Fibroblast of pulmonary artery (primary cell): ENCODE data around the gene GSTM4.

Source experiments
- DNase-seq: peaks from one replicate; pipeline ENCODE4 v3.0.0-alpha.2; 2010; ENCODE audit warnings: low read depth
- H3K4me3 ChIP-seq: replicated peaks from 2 replicates; pipeline ENCODE4 v1.5.1; 2011; ENCODE audit warnings: low read depth, mild to moderate bottlenecking, control low read depth, low read length, moderate library complexity
- CTCF ChIP-seq: IDR thresholded peaks from 2 replicates; pipeline ENCODE4 v1.5.1; 2011; ENCODE audit warnings: mild to moderate bottlenecking, control low read depth, low read length, inconsistent platforms; ENCODE audit errors: missing control alignments

Gene GSTM4

GRCh38 chr1:109625601-109626560 lies 30.0 kb upstream of the GSTM4 start:
- no peak overlapping the region for H3K4me3 ChIP-seq
- no peak for DNase-seq
- no peak for TF ChIP-seq CTCF

GRCh38 chr1:109626682-109627408 lies 29.1 kb upstream of the GSTM4 start:
- TF ChIP-seq CTCF, result no peak
- DNase-seq, result no peak
- no peak overlapping the region for H3K4me3 ChIP-seq

GRCh38 chr1:109627692-109628399 lies 28.1 kb upstream of the GSTM4 start:
- H3K4me3 ChIP-seq, result no peak overlapping the region
- TF ChIP-seq CTCF, result no peak
- no peak for DNase-seq

- no peak overlapping the region for H3K4me3 ChIP-seq
- TF ChIP-seq CTCF, result no peak
- no peak for DNase-seq
Measured at GRCh38 chr1:109628540-109629321, 27.2 kb upstream of the GSTM4 start.

- no peak overlapping the region for H3K4me3 ChIP-seq
- no peak for DNase-seq
- TF ChIP-seq CTCF, result no peak
Measured at GRCh38 chr1:109629372-109630030, 26.4 kb upstream of the GSTM4 start.
